OCI-LY3 (cell line): Measurements from ENCODE around the gene LBP.
"Not testable (repeated sequence)": the region's sequence is repeated elsewhere in the genome, so short reads cannot be mapped to it uniquely, and the experiment has no call there.

Source experiments
- H2AFZ ChIP-seq: fragments of 200-600, 300-600 bp; shearing (Covaris generic); 2 replicates; pipeline ENCODE4 v1.6.0; 2014; ENCODE audit warnings: antibody characterized with exemption, low read depth, low read length
- H3K27ac ChIP-seq: fragments of 200-600, 300-600 bp; sonication (generic); 2 replicates; pipeline ENCODE4 v1.5.1; 2014; ENCODE audit warnings: mild to moderate bottlenecking, low read length, moderate library complexity, mixed read lengths
- H3K27me3 ChIP-seq: fragments of 200-600, 300-600 bp; sonication (generic); 2 replicates; pipeline ENCODE4 v1.6.1; 2014; ENCODE audit warnings: low read depth, low read length, mixed read lengths
- H3K36me3 ChIP-seq: fragments of 200-600, 300-600 bp; sonication (generic); replicated peaks from 2 replicates; pipeline ENCODE3; 2014; ENCODE audit warnings: low read depth, low read length, mixed read lengths
- H3K4me1 ChIP-seq: fragments of 300-600, 200-600 bp; sonication (generic); 2 replicates; pipeline ENCODE4 v1.6.1; 2014; ENCODE audit warnings: low read length, mixed read lengths
- H3K4me2 ChIP-seq: fragments of 200-600, 300-600 bp; sonication (generic); 2 replicates; pipeline ENCODE4 v1.6.1; 2014; ENCODE audit warnings: low read length, mixed read lengths
- H3K4me3 ChIP-seq: fragments of 300-600, 200-600 bp; sonication (generic); 2 replicates; pipeline ENCODE4 v1.5.1; 2014; ENCODE audit warnings: antibody characterized with exemption, mild to moderate bottlenecking, low read length, moderate library complexity
- H3K79me2 ChIP-seq: fragments of 300-600, 200-600 bp; shearing (Covaris generic); 2 replicates; pipeline ENCODE4 v1.6.1; 2014; ENCODE audit warnings: mild to moderate bottlenecking, low read length, mixed read lengths
- H3K9ac ChIP-seq: fragments of 300-600, 200-600 bp; shearing (Covaris generic); 2 replicates; pipeline ENCODE4 v1.6.0; 2014; ENCODE audit warnings: mild to moderate bottlenecking, low read length, moderate library complexity
- H3K9me3 ChIP-seq: fragments of 200-600, 300-600 bp; shearing (Covaris generic); 2 replicates; pipeline ENCODE4 v1.6.1; 2014; ENCODE audit warnings: low read length, mixed read lengths; ENCODE audit not compliant: insufficient read depth
- H4K20me1 ChIP-seq: fragments of 200-600, 300-600 bp; sonication (generic); 2 replicates; pipeline ENCODE4 v1.6.1; 2016; ENCODE audit warnings: low read length, mixed read lengths; ENCODE audit not compliant: insufficient read depth
- EZH2phosphoT487 ChIP-seq: fragments of 200-600 bp; shearing (Covaris generic); IDR thresholded peaks from 2 replicates; pipeline ENCODE4 v1.6.1; 2018; ENCODE audit warnings: antibody characterized with exemption, mixed run types, low read depth
- TF ChIP-seq, protein P1 (sequence below): fragments of 200-600, 300-600 bp; sonication (generic); IDR thresholded peaks from 2 replicates; pipeline ENCODE4 v1.5.1; 2014; ENCODE audit warnings: antibody characterized with exemption, low read length, low read depth

The LBP gene

DNA sequence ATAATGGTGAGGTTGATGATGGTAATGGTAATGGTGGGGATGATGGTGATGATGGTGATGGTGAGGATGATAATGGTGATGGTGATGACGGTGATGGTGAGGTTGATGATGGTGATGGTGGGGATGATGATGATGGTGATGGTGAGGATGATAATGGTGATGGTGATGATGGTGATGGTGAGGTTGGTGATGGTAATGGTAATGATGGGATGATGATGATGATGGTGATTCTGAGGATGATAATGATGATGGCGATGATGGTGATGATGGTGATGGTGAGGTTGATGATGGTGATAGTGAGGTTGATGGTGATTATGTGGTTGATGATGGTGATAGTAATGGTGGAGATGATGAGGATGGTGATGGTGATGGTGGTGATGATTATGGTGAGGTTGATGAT lies 32.6 kb upstream of the LBP start:
- Histone ChIP-seq H3K4me2 (no peak overlapping the region), H3K36me3 (no peaks in the 10 kb centered on the region), H3K4me3 (no peak overlapping the region), H3K27me3 (peaks cover 63% of the 10 kb centered on the region), H2AFZ (no peak overlapping the region), H3K9me3 (no peaks in the 10 kb centered on the region), H3K79me2 (no peaks in the 10 kb centered on the region), H3K9ac (no peak overlapping the region), H4K20me1 (no peaks in the 10 kb centered on the region), H3K4me1 (no peaks in the 10 kb centered on the region), H3K27ac (no peak overlapping the region)
- no peak for TF ChIP-seq EZH2phosphoT487
- TF ChIP-seq, protein P1, sequence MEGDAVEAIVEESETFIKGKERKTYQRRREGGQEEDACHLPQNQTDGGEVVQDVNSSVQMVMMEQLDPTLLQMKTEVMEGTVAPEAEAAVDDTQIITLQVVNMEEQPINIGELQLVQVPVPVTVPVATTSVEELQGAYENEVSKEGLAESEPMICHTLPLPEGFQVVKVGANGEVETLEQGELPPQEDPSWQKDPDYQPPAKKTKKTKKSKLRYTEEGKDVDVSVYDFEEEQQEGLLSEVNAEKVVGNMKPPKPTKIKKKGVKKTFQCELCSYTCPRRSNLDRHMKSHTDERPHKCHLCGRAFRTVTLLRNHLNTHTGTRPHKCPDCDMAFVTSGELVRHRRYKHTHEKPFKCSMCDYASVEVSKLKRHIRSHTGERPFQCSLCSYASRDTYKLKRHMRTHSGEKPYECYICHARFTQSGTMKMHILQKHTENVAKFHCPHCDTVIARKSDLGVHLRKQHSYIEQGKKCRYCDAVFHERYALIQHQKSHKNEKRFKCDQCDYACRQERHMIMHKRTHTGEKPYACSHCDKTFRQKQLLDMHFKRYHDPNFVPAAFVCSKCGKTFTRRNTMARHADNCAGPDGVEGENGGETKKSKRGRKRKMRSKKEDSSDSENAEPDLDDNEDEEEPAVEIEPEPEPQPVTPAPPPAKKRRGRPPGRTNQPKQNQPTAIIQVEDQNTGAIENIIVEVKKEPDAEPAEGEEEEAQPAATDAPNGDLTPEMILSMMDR: no peak

DNA sequence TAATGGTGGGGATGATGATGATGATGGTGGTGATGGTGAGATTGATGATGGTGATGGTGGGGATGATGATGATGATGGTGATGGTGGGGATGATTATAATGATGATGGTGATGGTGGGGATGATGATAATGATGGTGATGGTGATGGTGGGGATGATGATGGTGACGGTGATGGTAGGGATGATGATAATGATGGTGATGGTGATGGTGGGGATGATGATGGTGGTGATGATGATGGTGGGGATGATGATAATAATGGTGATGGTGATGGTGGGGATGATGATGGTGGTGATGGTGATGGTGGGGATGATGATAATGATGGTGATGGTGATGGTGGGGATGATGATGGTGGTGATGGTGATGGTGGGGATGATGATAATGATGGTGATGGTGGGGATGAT lies 31.9 kb upstream of the LBP start:
- not testable (repeated sequence) for H2AFZ ChIP-seq

DNA sequence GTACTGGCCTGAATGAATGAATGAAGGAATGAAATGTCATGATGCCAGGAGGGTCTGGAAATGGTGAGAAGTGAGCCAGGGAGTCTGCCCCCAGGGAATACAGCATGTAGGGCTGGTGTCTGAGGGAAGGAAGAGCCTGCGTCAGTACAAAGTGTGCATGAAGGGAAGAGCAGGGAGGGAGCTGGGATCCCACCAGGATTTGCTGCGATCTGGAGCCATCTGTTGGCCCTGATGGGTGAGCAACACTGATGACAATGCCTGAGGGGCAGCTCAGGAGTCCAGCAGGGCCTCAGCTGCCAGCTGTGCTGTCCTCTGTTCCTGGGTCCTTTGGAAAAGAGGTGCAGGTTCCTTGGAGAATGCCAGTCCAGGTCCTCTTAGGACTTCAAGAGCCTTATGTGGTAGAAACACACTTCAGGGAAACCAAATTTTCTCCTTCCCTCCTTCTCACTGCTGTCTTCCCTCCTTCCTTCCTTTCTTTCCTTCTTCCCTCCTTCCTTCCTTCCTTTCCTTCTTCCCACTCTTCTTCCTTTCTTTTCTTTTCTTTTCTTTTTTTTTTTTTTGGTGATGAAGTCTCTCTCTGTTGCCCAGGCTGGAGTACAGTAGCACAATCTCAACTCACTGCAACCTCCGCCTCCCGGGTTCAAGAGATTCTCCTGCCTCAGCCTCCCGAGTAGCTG lies 30.9 kb upstream of the LBP start:
- Histone ChIP-seq H3K4me1 (no peaks in the 10 kb centered on the region), H4K20me1 (no peaks in the 10 kb centered on the region), H3K9ac (no peak overlapping the region), H3K79me2 (no peaks in the 10 kb centered on the region), H2AFZ (no peak overlapping the region), H3K27me3 (peaks cover 59% of the 10 kb centered on the region), H3K4me3 (no peak overlapping the region), H3K27ac (no peak overlapping the region), H3K9me3 (no peaks in the 10 kb centered on the region), H3K36me3 (no peaks in the 10 kb centered on the region), H3K4me2 (no peak overlapping the region)
- TF ChIP-seq, protein P1: no peak
- TF ChIP-seq EZH2phosphoT487: no peak

More for the DNA sequence above, 31.9 kb upstream of the LBP start:
- H3K4me3 ChIP-seq, H4K20me1 ChIP-seq, H3K4me2 ChIP-seq, H3K36me3 ChIP-seq, H3K27ac ChIP-seq, H3K79me2 ChIP-seq, H3K9ac ChIP-seq, H3K4me1 ChIP-seq, H3K9me3 ChIP-seq: not testable (repeated sequence)
- peaks cover 61% of the 10 kb centered on the region for H3K27me3 ChIP-seq

DNA sequence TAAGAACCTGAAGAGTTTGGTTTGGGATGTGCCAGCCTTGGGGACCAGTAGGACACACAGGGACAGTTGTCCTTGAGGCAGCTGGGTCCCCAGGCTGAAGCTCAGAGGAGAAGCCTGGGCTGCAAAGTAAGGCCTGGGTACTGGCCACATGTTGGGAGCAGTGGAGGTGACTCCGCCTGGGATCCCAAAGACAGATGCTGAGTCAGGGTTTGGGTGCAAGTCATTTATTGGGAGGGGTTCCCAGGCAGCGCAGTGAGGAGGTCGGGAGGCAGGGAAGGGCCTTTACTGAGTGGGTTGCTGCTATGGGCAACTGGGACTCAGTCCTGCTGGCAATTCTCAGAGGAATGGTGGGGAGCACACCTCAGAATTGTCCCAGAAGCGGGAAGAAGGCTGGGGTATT lies 29.9 kb upstream of the LBP start:
- TF ChIP-seq, protein P1: no peak
- no peak for TF ChIP-seq EZH2phosphoT487
- Histone ChIP-seq H3K4me1 (no peaks in the 10 kb centered on the region), H3K36me3 (no peaks in the 10 kb centered on the region), H3K27ac (no peak overlapping the region), H2AFZ (no peak overlapping the region), H3K79me2 (no peaks in the 10 kb centered on the region), H3K9ac (no peak overlapping the region), H3K4me2 (no peak overlapping the region), H4K20me1 (no peaks in the 10 kb centered on the region), H3K27me3 (peaks cover 52% of the 10 kb centered on the region), H3K4me3 (no peak overlapping the region), H3K9me3 (no peaks in the 10 kb centered on the region)
